ENCODE results near the gene NXPE2.

NXPE2 gene

GRCh38 chr11:114746013-114746412 lies 67.7 kb downstream of the NXPE2 start:
- no peak for DNase-seq

All from eye (tissue), 1 donor.